Measurements from ENCODE around the gene OSER1. TPM values are rescaled to one million over a fixed set of nuclear protein-coding genes. Genes with fewer than 3 reads are reported as not detected.

The OSER1 gene
- total RNA-seq, 4 donors from 2014 or later, result 36.2 to 56.4 (median 43.0) TPM

DNA sequence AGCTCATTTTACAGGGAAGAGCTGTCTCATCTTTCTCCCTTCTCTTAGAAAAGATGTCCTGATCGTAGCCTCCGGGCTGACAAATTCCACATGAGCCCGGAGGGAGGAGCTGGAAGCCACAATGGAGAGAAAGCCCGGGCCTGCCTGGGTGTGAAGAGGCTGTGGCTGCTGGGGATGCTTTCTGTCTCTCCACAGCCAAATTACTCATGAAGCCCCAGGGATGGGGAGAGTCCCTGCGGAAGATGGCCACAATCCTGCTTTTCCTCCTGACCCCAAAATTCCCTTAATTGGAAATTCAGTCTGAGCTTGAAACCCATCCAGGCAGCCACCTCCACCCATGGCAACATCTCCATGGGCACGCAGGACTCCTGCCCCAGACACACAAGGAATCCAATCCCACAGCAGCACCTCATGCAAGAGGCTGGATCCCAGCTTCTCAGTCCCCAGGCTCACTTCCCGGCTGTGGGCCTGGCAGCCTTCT, 56.0 kb downstream of the OSER1 start:
- H3K9me3 ChIP-seq, result no peaks in the 10 kb centered on the region
- H3K4me1 ChIP-seq, result no peaks in the 10 kb centered on the region
- no peak for DNase-seq
- no peak for TF ChIP-seq CTCF (IDR thresholded peaks at IDR 0.05)
- TF ChIP-seq POLR2A (IDR thresholded peaks at IDR 0.05), result no peak
- 54 to 58% methylated on average over 6 to 7 of the region's 7 CpGs for WGBS, 2 donors
- H3K36me3 ChIP-seq, result no peaks in the 10 kb centered on the region
- intact Hi-C loops (cut with DNase I), result no loop called here
- H3K27me3 ChIP-seq, result no peaks in the 10 kb centered on the region
- no peak overlapping the region for H3K27ac ChIP-seq
- no peak overlapping the region for H3K4me3 ChIP-seq (replicated peaks in 1 of 3)

GRCh38 chr20:44153636-44154043, 56.9 kb downstream of the OSER1 start:
- 58 to 67% methylated on average over 6 of the region's 6 CpGs for WGBS, 2 donors
- H3K9me3 ChIP-seq, result no peaks in the 10 kb centered on the region
- TF ChIP-seq POLR2A (IDR thresholded peaks at IDR 0.05), result no peak
- TF ChIP-seq CTCF (IDR thresholded peaks at IDR 0.05), result no peak
- H3K4me1 ChIP-seq, result no peaks in the 10 kb centered on the region
- H3K27me3 ChIP-seq, result no peaks in the 10 kb centered on the region
- no peak overlapping the region for H3K4me3 ChIP-seq (replicated peaks in 1 of 3)
- intact Hi-C loops (cut with DNase I), result no loop called here
- DNase-seq, result no peak
- H3K36me3 ChIP-seq, result no peaks in the 10 kb centered on the region
- no peak overlapping the region for H3K27ac ChIP-seq

GRCh38 chr20:44151621-44152416, 58.8 kb downstream of the OSER1 start:
- Histone ChIP-seq H3K4me3 (replicated peaks in 1 of 3) (no peak overlapping the region), H3K9me3 (no peaks in the 10 kb centered on the region), H3K36me3 (no peaks in the 10 kb centered on the region), H3K4me1 (no peaks in the 10 kb centered on the region), H3K27me3 (no peaks in the 10 kb centered on the region), H3K27ac (no peak overlapping the region)
- no peak for DNase-seq
- WGBS, 2 donors, result 84 to 89% methylated on average over 14 of the region's 14 CpGs
- intact Hi-C loops (cut with DNase I), result no loop called here
- TF ChIP-seq POLR2A (IDR thresholded peaks at IDR 0.05), result no peak
- TF ChIP-seq CTCF (IDR thresholded peaks at IDR 0.05), result no peak

- H3K36me3 ChIP-seq, result no peaks in the 10 kb centered on the region
- no peak for DNase-seq
- intact Hi-C loops (cut with DNase I), result no loop called here
- no peaks in the 10 kb centered on the region for H3K9me3 ChIP-seq
- TF ChIP-seq CTCF (IDR thresholded peaks at IDR 0.05), result no peak
- no peaks in the 10 kb centered on the region for H3K27me3 ChIP-seq
- H3K4me3 ChIP-seq (replicated peaks in 1 of 3), result no peak overlapping the region
- H3K4me1 ChIP-seq, result no peaks in the 10 kb centered on the region
- WGBS, 2 donors, result 72 to 73% methylated on average over 4 of the region's 4 CpGs
- H3K27ac ChIP-seq, result no peak overlapping the region
Measured at GRCh38 chr20:44146272-44146671, 64.3 kb downstream of the OSER1 start.

Other genes with a start within 250 kb of the OSER1 start
- 1 to 10 TPM in 3 of 4 donors, under 1 TPM in 1; 0.67 to 2.3 (median 1.8) TPM for gene JPH2, start 23.6 kb downstream of the OSER1 start, total RNA-seq
- under 1 TPM in 1 of 4 donors, not detected in 3; 0.29 TPM for gene GDAP1L1, start 36.5 kb upstream of the OSER1 start, total RNA-seq
- 10 to 100 TPM in 3 of 4 donors, 1 to 10 TPM in 1; 8.3 to 14.2 (median 12.6) TPM for gene FITM2, start 100.4 kb upstream of the OSER1 start, total RNA-seq
- gene R3HDML, start 126.3 kb upstream of the OSER1 start, total RNA-seq, result not detected
- gene HNF4A, start 144.9 kb upstream of the OSER1 start, total RNA-seq, result not detected